Activated naive CD4-positive, alpha-beta T cell treated with anti-CD3 and anti-CD28 coated beads, Interleukin-2, amount 50 U/mL, for 24 hours (primary cell): ENCODE results near the gene ABLIM2.

Experiments used
- H3K27ac Mint-ChIP-seq: one replicate; pipeline ENCODE4 v1.8.0; 2021; ENCODE audit warnings: mild to moderate bottlenecking, mixed read lengths
- H3K27me3 Mint-ChIP-seq: one replicate; pipeline ENCODE4 v1.8.0; 2021; ENCODE audit warnings: mixed read lengths
- H3K36me3 Mint-ChIP-seq: one replicate; pipeline ENCODE4 v1.8.0; 2021; ENCODE audit warnings: mixed read lengths
- H3K4me1 Mint-ChIP-seq: one replicate; pipeline ENCODE4 v1.8.0; 2021; ENCODE audit warnings: mixed read lengths
- H3K4me3 Mint-ChIP-seq: one replicate; pipeline ENCODE4 v1.8.0; 2021; ENCODE audit warnings: mild to moderate bottlenecking, mixed read lengths
- H3K9me3 Mint-ChIP-seq: one replicate; pipeline ENCODE4 v1.8.0; 2021; ENCODE audit warnings: mixed read lengths

The ABLIM2 gene

GRCh38 chr4:7981738-7982394, 176.7 kb downstream of the ABLIM2 start:
- H3K27ac Mint-ChIP-seq, result no peak overlapping the region
- peaks cover 6% of the 10 kb centered on the region for H3K4me1 Mint-ChIP-seq
- no peaks in the 10 kb centered on the region for H3K36me3 Mint-ChIP-seq
- H3K9me3 Mint-ChIP-seq, result no peaks in the 10 kb centered on the region
- H3K4me3 Mint-ChIP-seq, result no peak overlapping the region
- H3K27me3 Mint-ChIP-seq, result no peaks in the 10 kb centered on the region

GRCh38 chr4:7980036-7980435, 178.6 kb downstream of the ABLIM2 start:
- Mint-ChIP-seq H3K27me3 (no peaks in the 10 kb centered on the region), H3K9me3 (no peaks in the 10 kb centered on the region), H3K27ac (no peak overlapping the region), H3K4me1 (peaks cover 4% of the 10 kb centered on the region), H3K4me3 (no peak overlapping the region), H3K36me3 (no peaks in the 10 kb centered on the region)

GRCh38 chr4:7979652-7979968, 179.0 kb downstream of the ABLIM2 start:
- Mint-ChIP-seq H3K27me3 (no peaks in the 10 kb centered on the region), H3K4me1 (peaks cover 4% of the 10 kb centered on the region), H3K27ac (no peak overlapping the region), H3K36me3 (no peaks in the 10 kb centered on the region), H3K9me3 (no peaks in the 10 kb centered on the region), H3K4me3 (no peak overlapping the region)

GRCh38 chr4:7978907-7979651, 179.5 kb downstream of the ABLIM2 start:
- no peaks in the 10 kb centered on the region for H3K36me3 Mint-ChIP-seq
- H3K27ac Mint-ChIP-seq, result no peak overlapping the region
- no peak overlapping the region for H3K4me3 Mint-ChIP-seq
- no peaks in the 10 kb centered on the region for H3K27me3 Mint-ChIP-seq
- no peaks in the 10 kb centered on the region for H3K9me3 Mint-ChIP-seq
- H3K4me1 Mint-ChIP-seq, result peaks cover 4% of the 10 kb centered on the region

- no peaks in the 10 kb centered on the region for H3K27me3 Mint-ChIP-seq
- H3K27ac Mint-ChIP-seq, result no peak overlapping the region
- H3K4me3 Mint-ChIP-seq, result no peak overlapping the region
- H3K36me3 Mint-ChIP-seq, result no peaks in the 10 kb centered on the region
- no peaks in the 10 kb centered on the region for H3K9me3 Mint-ChIP-seq
- H3K4me1 Mint-ChIP-seq, result peaks cover 4% of the 10 kb centered on the region
Observed at GRCh38 chr4:7978489-7978888, 180.1 kb downstream of the ABLIM2 start.

GRCh38 chr4:7976634-7977033, 182.0 kb downstream of the ABLIM2 start:
- no peaks in the 10 kb centered on the region for H3K36me3 Mint-ChIP-seq
- H3K4me3 Mint-ChIP-seq, result no peak overlapping the region
- no peak overlapping the region for H3K27ac Mint-ChIP-seq
- H3K9me3 Mint-ChIP-seq, result no peaks in the 10 kb centered on the region
- H3K27me3 Mint-ChIP-seq, result no peaks in the 10 kb centered on the region
- H3K4me1 Mint-ChIP-seq, result peaks cover 12% of the 10 kb centered on the region

- Mint-ChIP-seq H3K36me3 (no peaks in the 10 kb centered on the region), H3K9me3 (no peaks in the 10 kb centered on the region), H3K4me1 (peaks cover 18% of the 10 kb centered on the region), H3K27me3 (no peaks in the 10 kb centered on the region), H3K4me3 (no peak overlapping the region), H3K27ac (no peak overlapping the region)
Observed at GRCh38 chr4:7976025-7976424, 182.6 kb downstream of the ABLIM2 start.

- H3K36me3 Mint-ChIP-seq, result no peaks in the 10 kb centered on the region
- H3K27ac Mint-ChIP-seq, result no peak overlapping the region
- no peak overlapping the region for H3K4me3 Mint-ChIP-seq
- no peaks in the 10 kb centered on the region for H3K27me3 Mint-ChIP-seq
- H3K4me1 Mint-ChIP-seq, result peaks cover 34% of the 10 kb centered on the region
- H3K9me3 Mint-ChIP-seq, result no peaks in the 10 kb centered on the region
Observed at GRCh38 chr4:7974425-7974824, 184.2 kb downstream of the ABLIM2 start.

- Mint-ChIP-seq H3K4me1 (peaks cover 39% of the 10 kb centered on the region), H3K9me3 (no peaks in the 10 kb centered on the region), H3K36me3 (no peaks in the 10 kb centered on the region), H3K4me3 (no peak overlapping the region), H3K27me3 (no peaks in the 10 kb centered on the region), H3K27ac (peak overlapping the region; percentile 13)
Observed at GRCh38 chr4:7973545-7973981, 185.1 kb downstream of the ABLIM2 start.

- no peaks in the 10 kb centered on the region for H3K36me3 Mint-ChIP-seq
- peaks cover 46% of the 10 kb centered on the region for H3K4me1 Mint-ChIP-seq
- H3K27ac Mint-ChIP-seq, result peak overlapping the region; percentile 97
- no peaks in the 10 kb centered on the region for H3K9me3 Mint-ChIP-seq
- H3K27me3 Mint-ChIP-seq, result no peaks in the 10 kb centered on the region
- peak overlapping the region; percentile 85 for H3K4me3 Mint-ChIP-seq
Observed at GRCh38 chr4:7971881-7972500, 186.6 kb downstream of the ABLIM2 start.

GRCh38 chr4:7971159-7971631, 187.4 kb downstream of the ABLIM2 start:
- H3K4me1 Mint-ChIP-seq, result peaks cover 46% of the 10 kb centered on the region
- H3K27me3 Mint-ChIP-seq, result no peaks in the 10 kb centered on the region
- H3K4me3 Mint-ChIP-seq, result peak overlapping the region; percentile 85
- no peaks in the 10 kb centered on the region for H3K36me3 Mint-ChIP-seq
- H3K27ac Mint-ChIP-seq, result peak overlapping the region; percentile 70
- H3K9me3 Mint-ChIP-seq, result no peaks in the 10 kb centered on the region

GRCh38 chr4:7970361-7970946, 188.2 kb downstream of the ABLIM2 start:
- H3K27ac Mint-ChIP-seq, result peak overlapping the region; percentile 98
- no peaks in the 10 kb centered on the region for H3K9me3 Mint-ChIP-seq
- H3K4me3 Mint-ChIP-seq, result peak overlapping the region; percentile 85

GRCh38 chr4:7968262-7968896, 190.2 kb downstream of the ABLIM2 start:
- no peak overlapping the region for H3K4me3 Mint-ChIP-seq
- H3K36me3 Mint-ChIP-seq, result no peaks in the 10 kb centered on the region
- no peaks in the 10 kb centered on the region for H3K9me3 Mint-ChIP-seq
- no peak overlapping the region for H3K27ac Mint-ChIP-seq
- H3K4me1 Mint-ChIP-seq, result peaks cover 55% of the 10 kb centered on the region
- no peaks in the 10 kb centered on the region for H3K27me3 Mint-ChIP-seq

More at GRCh38 chr4:7970361-7970946, 188.2 kb downstream of the ABLIM2 start:
- Mint-ChIP-seq H3K27me3 (no peaks in the 10 kb centered on the region), H3K4me1 (peaks cover 46% of the 10 kb centered on the region), H3K36me3 (no peaks in the 10 kb centered on the region)

- H3K36me3 Mint-ChIP-seq, result no peaks in the 10 kb centered on the region
- no peak overlapping the region for H3K4me3 Mint-ChIP-seq
- H3K27ac Mint-ChIP-seq, result no peak overlapping the region
Observed at GRCh38 chr4:7967501-7968261, 190.9 kb downstream of the ABLIM2 start.

GRCh38 chr4:7967063-7967440, 191.6 kb downstream of the ABLIM2 start:
- H3K27me3 Mint-ChIP-seq, result no peaks in the 10 kb centered on the region
- peak overlapping the region; percentile 16 for H3K4me3 Mint-ChIP-seq
- H3K9me3 Mint-ChIP-seq, result no peaks in the 10 kb centered on the region
- H3K4me1 Mint-ChIP-seq, result peaks cover 47% of the 10 kb centered on the region
- H3K36me3 Mint-ChIP-seq, result no peaks in the 10 kb centered on the region
- no peak overlapping the region for H3K27ac Mint-ChIP-seq

More at GRCh38 chr4:7967501-7968261, 190.9 kb downstream of the ABLIM2 start:
- Mint-ChIP-seq H3K4me1 (peaks cover 54% of the 10 kb centered on the region), H3K9me3 (no peaks in the 10 kb centered on the region), H3K27me3 (no peaks in the 10 kb centered on the region)
